ENCODE results near the gene RTN4R.

Gene RTN4R

DNA sequence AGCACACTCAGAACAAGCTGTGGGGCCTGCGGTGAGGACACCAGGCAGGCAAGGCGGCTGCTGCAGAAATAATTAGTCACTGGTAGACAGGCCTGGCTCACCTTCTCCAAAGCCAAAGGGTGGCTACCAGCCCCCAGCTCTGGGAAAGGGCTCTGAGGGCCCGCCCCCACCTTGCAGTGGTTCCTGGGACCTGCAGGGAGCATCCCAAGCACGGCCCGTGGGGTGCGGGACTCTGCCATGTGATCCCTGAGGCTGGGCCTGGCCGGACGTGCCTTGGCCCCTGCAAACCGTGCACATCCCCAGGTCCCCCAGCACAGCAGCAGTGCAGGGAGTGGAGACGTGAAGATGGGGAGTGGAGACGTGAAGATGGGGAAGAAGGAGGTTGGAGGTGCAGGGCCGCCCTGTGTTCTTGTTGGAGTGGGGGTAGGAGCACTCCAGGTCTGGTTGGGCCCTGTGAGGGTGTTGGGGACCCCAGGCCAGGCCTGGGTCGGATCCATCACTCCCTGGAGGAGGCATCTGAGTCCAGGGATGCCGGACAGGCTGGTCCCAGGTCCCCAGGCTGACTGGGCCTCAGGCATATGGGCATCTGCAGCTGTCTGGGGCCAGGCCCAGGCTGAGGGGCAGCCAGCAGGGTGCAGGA, 41.9 kb downstream of the RTN4R start:
- TF ChIP-seq, protein P1, sequence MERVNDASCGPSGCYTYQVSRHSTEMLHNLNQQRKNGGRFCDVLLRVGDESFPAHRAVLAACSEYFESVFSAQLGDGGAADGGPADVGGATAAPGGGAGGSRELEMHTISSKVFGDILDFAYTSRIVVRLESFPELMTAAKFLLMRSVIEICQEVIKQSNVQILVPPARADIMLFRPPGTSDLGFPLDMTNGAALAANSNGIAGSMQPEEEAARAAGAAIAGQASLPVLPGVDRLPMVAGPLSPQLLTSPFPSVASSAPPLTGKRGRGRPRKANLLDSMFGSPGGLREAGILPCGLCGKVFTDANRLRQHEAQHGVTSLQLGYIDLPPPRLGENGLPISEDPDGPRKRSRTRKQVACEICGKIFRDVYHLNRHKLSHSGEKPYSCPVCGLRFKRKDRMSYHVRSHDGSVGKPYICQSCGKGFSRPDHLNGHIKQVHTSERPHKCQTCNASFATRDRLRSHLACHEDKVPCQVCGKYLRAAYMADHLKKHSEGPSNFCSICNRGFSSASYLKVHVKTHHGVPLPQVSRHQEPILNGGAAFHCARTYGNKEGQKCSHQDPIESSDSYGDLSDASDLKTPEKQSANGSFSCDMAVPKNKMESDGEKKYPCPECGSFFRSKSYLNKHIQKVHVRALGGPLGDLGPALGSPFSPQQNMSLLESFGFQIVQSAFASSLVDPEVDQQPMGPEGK (tag by site-specific recombination; IDR thresholded peaks at IDR 0.05): no peak
- TF ChIP-seq, protein P2, sequence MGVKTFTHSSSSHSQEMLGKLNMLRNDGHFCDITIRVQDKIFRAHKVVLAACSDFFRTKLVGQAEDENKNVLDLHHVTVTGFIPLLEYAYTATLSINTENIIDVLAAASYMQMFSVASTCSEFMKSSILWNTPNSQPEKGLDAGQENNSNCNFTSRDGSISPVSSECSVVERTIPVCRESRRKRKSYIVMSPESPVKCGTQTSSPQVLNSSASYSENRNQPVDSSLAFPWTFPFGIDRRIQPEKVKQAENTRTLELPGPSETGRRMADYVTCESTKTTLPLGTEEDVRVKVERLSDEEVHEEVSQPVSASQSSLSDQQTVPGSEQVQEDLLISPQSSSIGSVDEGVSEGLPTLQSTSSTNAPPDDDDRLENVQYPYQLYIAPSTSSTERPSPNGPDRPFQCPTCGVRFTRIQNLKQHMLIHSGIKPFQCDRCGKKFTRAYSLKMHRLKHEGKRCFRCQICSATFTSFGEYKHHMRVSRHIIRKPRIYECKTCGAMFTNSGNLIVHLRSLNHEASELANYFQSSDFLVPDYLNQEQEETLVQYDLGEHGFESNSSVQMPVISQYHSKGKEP (tag by site-specific recombination; IDR thresholded peaks at IDR 0.05): no peak
- TF ChIP-seq ZNF366 (tag by site-specific recombination; conservative IDR thresholded peaks at IDR 0.05) (no peak), ZNF223 (tag by site-specific recombination; IDR thresholded peaks at IDR 0.05) (no peak), RBAK (tag by site-specific recombination; IDR thresholded peaks at IDR 0.05) (no peak), ZNF404 (tag by site-specific recombination; IDR thresholded peaks at IDR 0.05) (no peak)
- ChIA-PET CTCF (interaction anchor here (2.8 kb wide), 1 partner anchor 12 kb away, joined by 12 read pairs; no protein-coding TSS in a partner anchor), POLR2A (no interaction called here)
- Histone ChIP-seq H3K27ac (ENCODE audit: extremely low read depth, low read depth, low read length) (no peak overlapping the region), H3K4me1 (ENCODE audit: control insufficient read depth, insufficient read depth, low read length) (no peaks in the 10 kb centered on the region), H3K4me3 (ENCODE audit: low read depth, low read length) (no peak overlapping the region), H3K36me3 (ENCODE audit: control insufficient read depth in 2 of 2, insufficient read depth in 1 of 2, low read length in 2 of 2) (no peaks in the 10 kb centered on the region), H3K9me3 (ENCODE audit: control insufficient read depth, insufficient read depth, low read depth, low read length) (no peaks in the 10 kb centered on the region)

DNA sequence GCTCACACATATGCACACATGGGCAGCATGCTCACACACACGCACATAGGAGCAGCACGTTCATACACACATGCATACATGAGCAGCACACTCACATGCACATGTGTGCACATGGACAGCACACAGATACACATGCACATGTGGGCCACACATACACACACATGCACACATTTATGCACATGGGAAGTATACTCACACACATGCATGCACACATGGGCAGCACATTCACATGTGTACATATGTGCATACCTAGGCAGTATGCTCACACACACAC, 42.5 kb downstream of the RTN4R start:
- H3K4me1 ChIP-seq (ENCODE audit: control insufficient read depth, insufficient read depth, low read length): no peaks in the 10 kb centered on the region
- TF ChIP-seq, protein P3, sequence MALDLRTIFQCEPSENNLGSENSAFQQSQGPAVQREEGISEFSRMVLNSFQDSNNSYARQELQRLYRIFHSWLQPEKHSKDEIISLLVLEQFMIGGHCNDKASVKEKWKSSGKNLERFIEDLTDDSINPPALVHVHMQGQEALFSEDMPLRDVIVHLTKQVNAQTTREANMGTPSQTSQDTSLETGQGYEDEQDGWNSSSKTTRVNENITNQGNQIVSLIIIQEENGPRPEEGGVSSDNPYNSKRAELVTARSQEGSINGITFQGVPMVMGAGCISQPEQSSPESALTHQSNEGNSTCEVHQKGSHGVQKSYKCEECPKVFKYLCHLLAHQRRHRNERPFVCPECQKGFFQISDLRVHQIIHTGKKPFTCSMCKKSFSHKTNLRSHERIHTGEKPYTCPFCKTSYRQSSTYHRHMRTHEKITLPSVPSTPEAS (tag by site-specific recombination; IDR thresholded peaks at IDR 0.05): no peak
- no peak for TF ChIP-seq GLIS1 (tag by site-specific recombination; IDR thresholded peaks at IDR 0.05)
- TF ChIP-seq ZNF561 (tag by site-specific recombination; IDR thresholded peaks at IDR 0.05; ENCODE audit: borderline replicate concordance): no peak
- TF ChIP-seq SP7 (tag by site-specific recombination; IDR thresholded peaks at IDR 0.05): no peak
- TF ChIP-seq ZNF324 (tag by site-specific recombination; IDR thresholded peaks at IDR 0.05): no peak
- TF ChIP-seq ZFP37 (tag by site-specific recombination; IDR thresholded peaks at IDR 0.05): no peak
- TF ChIP-seq, protein P4, sequence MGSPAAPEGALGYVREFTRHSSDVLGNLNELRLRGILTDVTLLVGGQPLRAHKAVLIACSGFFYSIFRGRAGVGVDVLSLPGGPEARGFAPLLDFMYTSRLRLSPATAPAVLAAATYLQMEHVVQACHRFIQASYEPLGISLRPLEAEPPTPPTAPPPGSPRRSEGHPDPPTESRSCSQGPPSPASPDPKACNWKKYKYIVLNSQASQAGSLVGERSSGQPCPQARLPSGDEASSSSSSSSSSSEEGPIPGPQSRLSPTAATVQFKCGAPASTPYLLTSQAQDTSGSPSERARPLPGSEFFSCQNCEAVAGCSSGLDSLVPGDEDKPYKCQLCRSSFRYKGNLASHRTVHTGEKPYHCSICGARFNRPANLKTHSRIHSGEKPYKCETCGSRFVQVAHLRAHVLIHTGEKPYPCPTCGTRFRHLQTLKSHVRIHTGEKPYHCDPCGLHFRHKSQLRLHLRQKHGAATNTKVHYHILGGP (tag by site-specific recombination; IDR thresholded peaks at IDR 0.05): no peak
- no peak for TF ChIP-seq ZNF596 (tag by site-specific recombination; IDR thresholded peaks at IDR 0.05)
- TF ChIP-seq HOXD13 (CRISPR knock-in tag; IDR thresholded peaks at IDR 0.05; ENCODE audit: borderline replicate concordance): no peak
- TF ChIP-seq IKZF3 (tag by site-specific recombination; IDR thresholded peaks at IDR 0.05): no peak
- TF ChIP-seq ZNF302 (tag by site-specific recombination; IDR thresholded peaks at IDR 0.05; ENCODE audit: low read depth): no peak
- TF ChIP-seq KLF8 (tag by site-specific recombination; IDR thresholded peaks at IDR 0.05): no peak
- no peak for TF ChIP-seq ZNF416 (tag by site-specific recombination; IDR thresholded peaks at IDR 0.05)
- no peak for TF ChIP-seq ZNF223 (tag by site-specific recombination; IDR thresholded peaks at IDR 0.05)
- no peak overlapping the region for H3K27ac ChIP-seq (ENCODE audit: extremely low read depth, low read depth, low read length)
- ChIA-PET CTCF (interaction anchor here (0.7 to 2.8 kb wide), 2 partner anchors 13 to 54 kb away, joined by 3 to 12 read pairs; no protein-coding TSS in a partner anchor), POLR2A (no interaction called here)
- H3K9me3 ChIP-seq (ENCODE audit: control insufficient read depth, insufficient read depth, low read depth, low read length): no peaks in the 10 kb centered on the region
- H3K36me3 ChIP-seq (ENCODE audit: control insufficient read depth in 2 of 2, insufficient read depth in 1 of 2, low read length in 2 of 2): no peaks in the 10 kb centered on the region
- H3K4me3 ChIP-seq (ENCODE audit: low read depth, low read length): no peak overlapping the region

Measured in HEK293 (cell line).